Smooth muscle cell (in vitro differentiated cells): ENCODE measurements around the gene CPT1A. TPM values are rescaled to one million over a fixed set of nuclear protein-coding genes. Genes with fewer than 3 reads are reported as not detected.

ENCODE experiments used
- DNase-seq: peaks from one replicate; lab custom pipeline; 2025; ENCODE audit not compliant: unreplicated experiment; lab: John Stamatoyannopoulos, UW
- H2AFZ ChIP-seq: fragments of 200-600 bp; sonication (generic); 2 replicates; pipeline ENCODE4 v1.6.0; 2016; ENCODE audit warnings: antibody characterized with exemption, low read depth, mild to moderate bottlenecking
- H3F3A ChIP-seq: fragments of 200-600 bp; sonication (generic); 2 replicates; pipeline ENCODE4 v1.6.0; 2017; ENCODE audit warnings: antibody characterized with exemption, low read depth
- H3K27ac ChIP-seq: fragments of 200-600 bp; sonication (generic); 2 replicates; pipeline ENCODE4 v1.5.1; 2016; ENCODE audit warnings: low read depth, mild to moderate bottlenecking
- H3K27me3 ChIP-seq: fragments of 200-600 bp; sonication (generic); 2 replicates; pipeline ENCODE4 v1.6.1; 2016; ENCODE audit warnings: low read depth, mild to moderate bottlenecking
- H3K36me3 ChIP-seq: fragments of 200-600 bp; sonication (generic); 2 replicates; pipeline ENCODE4 v1.5.1; 2016; ENCODE audit warnings: low read depth
- H3K4me1 ChIP-seq: fragments of 200-600 bp; sonication (generic); 2 replicates; pipeline ENCODE4 v1.5.1; 2016; ENCODE audit warnings: low read depth
- H3K4me2 ChIP-seq: fragments of 200-600 bp; sonication (generic); 2 replicates; pipeline ENCODE4 v1.6.0; 2016; ENCODE audit warnings: mild to moderate bottlenecking
- H3K4me3 ChIP-seq: fragments of 200-600 bp; sonication (generic); 2 replicates; pipeline ENCODE4 v1.5.1; 2016; ENCODE audit warnings: mild to moderate bottlenecking
- H3K79me2 ChIP-seq: fragments of 200-600 bp; sonication (generic); 2 replicates; pipeline ENCODE4 v1.6.0; 2016; ENCODE audit warnings: low read depth, mild to moderate bottlenecking
- H3K9ac ChIP-seq: fragments of 200-600 bp; sonication (generic); 2 replicates; pipeline ENCODE4 v1.6.0; 2016; ENCODE audit warnings: low read depth
- H3K9me3 ChIP-seq: fragments of 200-600 bp; sonication (generic); replicated peaks from 2 replicates; pipeline ENCODE4 v1.5.1; 2016; ENCODE audit warnings: low read depth
- H4K20me1 ChIP-seq: fragments of 200-600 bp; sonication (generic); 2 replicates; pipeline ENCODE4 v1.6.0; 2016; ENCODE audit warnings: low read depth
- WGBS: methylation state at CpG from one replicate; pipeline ENCODE4 v1.1.7; 2016; ENCODE audit warnings: low lambda C conversion rate; 5-methylcytosine and 5-hydroxymethylcytosine counted together
- polyA plus RNA-seq: library from polyadenylated mRNA; unstranded; fragments of >200 nt; fragmentation: Nextera tagmentation; extraction: Ambion mirVana; gene quantifications from 2 replicates; pipeline ENCODE4 v1.2.1, GENCODE V29; 2016
- total RNA-seq: library from RNA; depleted of rRNA; stranded (reverse); fragments of >200 nt; gene quantifications from 2 replicates; pipeline ENCODE4 v1.2.3, GENCODE V29; 2014
- TF ChIP-seq, protein P1 (sequence below): fragments of 200-600 bp; sonication (generic); IDR thresholded peaks from 2 replicates; pipeline ENCODE4 v1.5.1; 2017; ENCODE audit warnings: borderline replicate concordance, mild to moderate bottlenecking, antibody characterized with exemption; ENCODE audit not compliant: insufficient read depth, poor library complexity, severe bottlenecking

The CPT1A gene
- total and polyA plus RNA-seq, 2 experiments from 2014 or later = 0.24 to 1.9 TPM

DNA sequence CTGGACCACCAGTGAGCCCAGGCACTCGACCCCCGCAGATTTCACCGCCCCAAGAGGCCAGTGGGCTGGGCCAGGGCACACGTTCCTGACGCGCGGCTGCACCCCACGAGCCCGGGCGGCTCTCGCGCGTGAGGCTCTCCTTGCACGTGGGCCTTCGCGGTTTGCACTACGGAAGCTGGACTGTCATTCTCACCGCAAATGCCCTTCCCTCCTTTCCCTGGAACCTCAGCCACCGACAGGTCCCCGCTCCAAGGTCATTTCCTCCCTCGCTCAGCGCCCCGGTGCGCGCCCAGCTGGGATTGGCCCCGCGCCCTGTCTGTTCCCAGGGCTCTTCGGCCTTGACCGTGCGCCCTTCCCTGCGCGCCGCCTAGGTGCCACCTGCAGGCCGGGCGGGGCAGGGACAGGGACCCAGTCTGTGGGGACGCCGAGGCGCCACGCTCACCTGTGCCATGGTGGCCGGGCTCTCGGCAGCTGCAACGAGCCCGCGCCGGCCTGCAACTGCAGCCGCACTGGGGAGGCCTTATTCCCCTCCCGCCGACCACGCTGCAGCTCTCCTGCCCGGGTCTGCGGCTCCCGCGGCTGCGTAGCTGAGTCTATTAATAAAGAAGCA is 2.1 kb upstream of the CPT1A start:
- Histone ChIP-seq H3F3A (no peaks in the 10 kb centered on the region), H4K20me1 (no peaks in the 10 kb centered on the region), H3K9me3 (no peaks in the 10 kb centered on the region), H3K27ac (no peak overlapping the region), H2AFZ (no peak overlapping the region), H3K4me3 (peak overlapping the region; percentile 43), H3K36me3 (no peaks in the 10 kb centered on the region), H3K4me2 (peak overlapping the region; percentile 84), H3K4me1 (peaks cover 17% of the 10 kb centered on the region), H3K27me3 (peaks cover 66% of the 10 kb centered on the region), H3K79me2 (no peaks in the 10 kb centered on the region), H3K9ac (no peak overlapping the region)
- DNase-seq = no peak
- TF ChIP-seq, protein P1, sequence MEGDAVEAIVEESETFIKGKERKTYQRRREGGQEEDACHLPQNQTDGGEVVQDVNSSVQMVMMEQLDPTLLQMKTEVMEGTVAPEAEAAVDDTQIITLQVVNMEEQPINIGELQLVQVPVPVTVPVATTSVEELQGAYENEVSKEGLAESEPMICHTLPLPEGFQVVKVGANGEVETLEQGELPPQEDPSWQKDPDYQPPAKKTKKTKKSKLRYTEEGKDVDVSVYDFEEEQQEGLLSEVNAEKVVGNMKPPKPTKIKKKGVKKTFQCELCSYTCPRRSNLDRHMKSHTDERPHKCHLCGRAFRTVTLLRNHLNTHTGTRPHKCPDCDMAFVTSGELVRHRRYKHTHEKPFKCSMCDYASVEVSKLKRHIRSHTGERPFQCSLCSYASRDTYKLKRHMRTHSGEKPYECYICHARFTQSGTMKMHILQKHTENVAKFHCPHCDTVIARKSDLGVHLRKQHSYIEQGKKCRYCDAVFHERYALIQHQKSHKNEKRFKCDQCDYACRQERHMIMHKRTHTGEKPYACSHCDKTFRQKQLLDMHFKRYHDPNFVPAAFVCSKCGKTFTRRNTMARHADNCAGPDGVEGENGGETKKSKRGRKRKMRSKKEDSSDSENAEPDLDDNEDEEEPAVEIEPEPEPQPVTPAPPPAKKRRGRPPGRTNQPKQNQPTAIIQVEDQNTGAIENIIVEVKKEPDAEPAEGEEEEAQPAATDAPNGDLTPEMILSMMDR = peak; percentile 28
- 2% methylated on average over 54 of the region's 54 CpGs for WGBS

GRCh38 chr11:68843052-68843561 is 1.4 kb upstream of the CPT1A start:
- Histone ChIP-seq H2AFZ (no peak overlapping the region), H3F3A (peaks cover 2% of the 10 kb centered on the region), H3K4me1 (peaks cover 17% of the 10 kb centered on the region), H3K9ac (no peak overlapping the region), H3K4me2 (peak overlapping the region; percentile 84), H3K9me3 (no peaks in the 10 kb centered on the region), H3K36me3 (no peaks in the 10 kb centered on the region), H3K27me3 (peaks cover 62% of the 10 kb centered on the region), H3K27ac (no peak overlapping the region), H3K79me2 (no peaks in the 10 kb centered on the region), H4K20me1 (no peaks in the 10 kb centered on the region), H3K4me3 (peak overlapping the region; percentile 43)
- WGBS = 12% methylated on average over 23 of the region's 23 CpGs
- no peak for DNase-seq
- TF ChIP-seq, protein P1 = no peak

GRCh38 chr11:68842427-68843051 is 823 bp upstream of the CPT1A start:
- H3K36me3 ChIP-seq = no peaks in the 10 kb centered on the region
- H4K20me1 ChIP-seq = no peaks in the 10 kb centered on the region
- peak overlapping the region; percentile 43 for H3K4me3 ChIP-seq
- no peak overlapping the region for H3K27ac ChIP-seq
- DNase-seq = no peak
- peak overlapping the region; percentile 84 for H3K4me2 ChIP-seq
- H3F3A ChIP-seq = peaks cover 5% of the 10 kb centered on the region
- H3K4me1 ChIP-seq = peaks cover 17% of the 10 kb centered on the region
- no peaks in the 10 kb centered on the region for H3K79me2 ChIP-seq
- WGBS = 55% methylated on average over 20 of the region's 25 CpGs
- no peaks in the 10 kb centered on the region for H3K9me3 ChIP-seq
- H3K27me3 ChIP-seq = peaks cover 57% of the 10 kb centered on the region
- H2AFZ ChIP-seq = no peak overlapping the region
- H3K9ac ChIP-seq = no peak overlapping the region
- TF ChIP-seq, protein P1 = no peak
